Left kidney (tissue), 2 donors: ENCODE results near the gene TDRD7. TPM values are rescaled to one million over a fixed set of nuclear protein-coding genes. Genes with fewer than 3 reads are reported as not detected.

Experiments
- DNase-seq: peaks from one replicate; pipeline ENCODE4 v3.0.0-alpha.2; 2013
- polyA plus RNA-seq: library from polyadenylated mRNA; unstranded; fragments of 120-200 nt; gene quantifications from one replicate; pipeline ENCODE4 v1.2.1, GENCODE V29; 2013; ENCODE audit not compliant: insufficient read length

The TDRD7 gene
- polyA plus RNA-seq, 1 donor, result 8.8 TPM

- no peak for DNase-seq
Measured at GRCh38 chr9:97505845-97506244, 93.9 kb downstream of the TDRD7 start.

GRCh38 chr9:97506306-97506705, 94.4 kb downstream of the TDRD7 start:
- DNase-seq, result no peak

GRCh38 chr9:97506787-97507186, 94.9 kb downstream of the TDRD7 start:
- no peak for DNase-seq

GRCh38 chr9:97507428-97507984, 95.6 kb downstream of the TDRD7 start:
- DNase-seq, result no peak

GRCh38 chr9:97508852-97509251, 97.0 kb downstream of the TDRD7 start:
- DNase-seq, result no peak

- no peak for DNase-seq
Measured at GRCh38 chr9:97510797-97511654, 99.1 kb downstream of the TDRD7 start.

GRCh38 chr9:97511655-97512427, 99.9 kb downstream of the TDRD7 start:
- no peak for DNase-seq

GRCh38 chr9:97512966-97513560, 101.2 kb downstream of the TDRD7 start:
- DNase-seq, result no peak

- DNase-seq, result no peak
Measured at GRCh38 chr9:97514531-97514930, 102.6 kb downstream of the TDRD7 start.

GRCh38 chr9:97515662-97516061, 103.8 kb downstream of the TDRD7 start:
- no peak for DNase-seq

GRCh38 chr9:97516111-97516510, 104.2 kb downstream of the TDRD7 start:
- no peak for DNase-seq

- DNase-seq, result no peak
Measured at GRCh38 chr9:97517331-97518089, 105.6 kb downstream of the TDRD7 start.

- DNase-seq, result no peak
Measured at GRCh38 chr9:97518166-97518908, 106.4 kb downstream of the TDRD7 start.

- peak; percentile 54 for DNase-seq
Measured at GRCh38 chr9:97518909-97519307, 107.0 kb downstream of the TDRD7 start.

- DNase-seq, result no peak
Measured at GRCh38 chr9:97519441-97519970, 107.6 kb downstream of the TDRD7 start.

- no peak for DNase-seq
Measured at GRCh38 chr9:97521576-97522333, 109.9 kb downstream of the TDRD7 start.

GRCh38 chr9:97524424-97524823, 112.5 kb downstream of the TDRD7 start:
- no peak for DNase-seq

GRCh38 chr9:97525451-97525850, 113.6 kb downstream of the TDRD7 start:
- DNase-seq, result no peak

GRCh38 chr9:97526895-97527575, 115.1 kb downstream of the TDRD7 start:
- no peak for DNase-seq
